Neuron (in vitro differentiated cells): ENCODE data around the gene C1orf122.

Experiments used
- H2AFZ ChIP-seq: one replicate; pipeline ENCODE4 v1.6.1; 2013; ENCODE audit warnings: low read depth, mild to moderate bottlenecking, inconsistent platforms, low read length, moderate library complexity
- H3K27me3 ChIP-seq: one replicate; pipeline ENCODE4 v1.6.1; 2013; ENCODE audit warnings: low read length; ENCODE audit not compliant: insufficient read depth
- H3K36me3 ChIP-seq: one replicate; pipeline ENCODE4 v1.6.1; 2013; ENCODE audit warnings: low read length; ENCODE audit not compliant: insufficient read depth
- H3K4me1 ChIP-seq: one replicate; pipeline ENCODE4 v1.6.1; 2013; ENCODE audit warnings: low read length; ENCODE audit not compliant: insufficient read depth
- H3K4me3 ChIP-seq: 2 replicates; pipeline ENCODE4 v1.5.1; 2013; ENCODE audit warnings: mild to moderate bottlenecking, low read length, moderate library complexity
- H3K9me3 ChIP-seq: one replicate; pipeline ENCODE4 v1.6.1; 2013; ENCODE audit warnings: low read length

Gene C1orf122

DNA sequence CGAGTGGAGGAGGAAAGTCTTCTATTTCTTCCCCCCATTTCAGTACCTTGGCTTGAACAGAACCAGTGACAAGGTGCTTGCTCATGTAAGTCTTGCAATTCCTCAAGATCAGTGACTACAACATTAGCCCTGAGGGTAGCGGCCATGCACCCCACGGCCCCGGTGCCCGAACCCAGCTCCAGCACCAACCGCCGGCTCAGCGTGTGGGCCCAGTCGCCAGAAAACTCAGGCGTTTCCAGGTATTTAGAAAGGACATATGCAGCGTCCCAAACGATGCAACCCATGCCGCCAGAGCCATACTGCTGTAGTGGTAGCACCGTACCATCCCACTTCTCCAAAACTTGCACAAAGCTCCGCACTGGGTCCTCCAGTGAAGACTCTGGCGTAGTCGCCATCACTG, 25.1 kb upstream of the C1orf122 start:
- no peaks in the 10 kb centered on the region for H3K9me3 ChIP-seq
- no peak overlapping the region for H2AFZ ChIP-seq
- no peaks in the 10 kb centered on the region for H3K4me1 ChIP-seq
- no peaks in the 10 kb centered on the region for H3K36me3 ChIP-seq
- no peak overlapping the region for H3K4me3 ChIP-seq
- H3K27me3 ChIP-seq = peaks cover 4% of the 10 kb centered on the region

DNA sequence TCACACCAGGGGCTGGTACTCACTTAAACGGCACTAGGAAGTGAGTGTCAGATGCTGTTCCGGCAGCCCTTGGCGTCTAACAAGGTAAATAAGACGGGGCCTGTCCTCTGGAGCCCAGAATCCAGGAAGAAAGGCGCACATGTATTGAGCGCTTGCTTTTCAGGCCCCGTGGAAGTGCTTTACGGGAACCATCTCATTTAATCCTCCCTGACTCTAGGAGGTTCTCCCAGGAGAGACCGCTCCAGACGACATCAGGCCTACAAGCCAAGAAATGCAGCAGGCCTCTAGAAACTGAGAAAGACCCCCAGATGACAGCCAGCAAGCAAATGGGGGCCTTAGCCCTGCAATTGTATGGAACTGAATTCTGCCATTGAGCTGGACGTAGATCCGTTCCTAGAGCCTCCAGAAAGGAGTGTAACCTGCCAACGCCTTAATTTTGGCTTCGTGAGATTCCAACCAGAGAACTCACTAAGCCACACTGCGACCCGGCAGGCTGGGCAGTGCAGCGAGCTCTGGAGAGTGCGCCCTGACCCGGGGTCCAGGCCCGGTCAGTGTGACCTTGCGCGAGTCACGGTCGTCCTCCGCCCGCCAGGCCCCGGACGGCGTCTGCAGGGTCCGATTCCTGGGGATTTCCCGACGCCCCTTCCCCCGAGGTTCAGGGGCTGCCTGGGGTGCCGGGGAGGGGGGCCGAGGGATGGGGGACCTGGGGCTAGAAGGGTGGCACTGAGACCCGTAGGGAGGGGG, 14.5 kb upstream of the C1orf122 start:
- H3K4me1 ChIP-seq = peaks cover 10% of the 10 kb centered on the region
- H3K4me3 ChIP-seq = peak overlapping the region; percentile 93
- no peaks in the 10 kb centered on the region for H3K9me3 ChIP-seq
- H2AFZ ChIP-seq = peak overlapping the region; percentile 70
- peaks cover 4% of the 10 kb centered on the region for H3K27me3 ChIP-seq
- H3K36me3 ChIP-seq = peaks cover 8% of the 10 kb centered on the region

DNA sequence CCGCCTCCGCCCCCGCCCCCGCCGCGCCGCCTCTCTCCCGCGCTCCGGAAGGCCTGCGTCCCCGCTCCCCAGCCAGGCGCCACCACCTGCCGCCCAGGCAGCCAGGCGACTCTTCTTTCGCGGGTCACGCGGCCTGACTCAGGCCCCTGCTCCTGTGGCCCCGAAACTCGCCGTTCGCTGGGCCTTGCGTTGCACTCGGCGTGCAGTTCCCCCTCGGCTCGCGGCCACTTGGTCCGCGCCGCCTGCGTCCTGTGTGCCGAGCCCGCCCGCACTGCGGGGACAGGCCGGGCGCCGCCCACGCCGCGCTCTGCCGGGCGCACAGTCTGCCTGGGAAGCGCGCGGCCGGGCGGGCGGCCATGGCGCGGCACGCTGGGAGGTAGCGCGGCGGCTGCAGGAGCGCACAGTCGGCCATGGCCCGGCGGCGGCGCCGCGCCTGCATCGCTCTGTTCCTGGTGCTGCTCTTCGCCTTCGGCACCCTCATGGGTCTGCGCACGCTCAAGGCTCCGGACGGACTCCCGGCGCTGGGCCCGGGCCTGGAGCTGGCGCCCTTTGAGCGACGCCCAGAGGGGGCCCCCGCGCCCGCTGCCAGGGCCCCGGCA, 13.7 kb upstream of the C1orf122 start, which contains the start of gene MANEAL:
Gene MANEAL, plus strand, starts transcription at position 75 of the 599 bp plus-strand sequence. Its CDS starts 336 bp downstream, at position 411.
- H3K27me3 ChIP-seq = no peaks in the 10 kb centered on the region
- H3K4me3 ChIP-seq = peak within 1 kb of the TSS; percentile 93

DNA sequence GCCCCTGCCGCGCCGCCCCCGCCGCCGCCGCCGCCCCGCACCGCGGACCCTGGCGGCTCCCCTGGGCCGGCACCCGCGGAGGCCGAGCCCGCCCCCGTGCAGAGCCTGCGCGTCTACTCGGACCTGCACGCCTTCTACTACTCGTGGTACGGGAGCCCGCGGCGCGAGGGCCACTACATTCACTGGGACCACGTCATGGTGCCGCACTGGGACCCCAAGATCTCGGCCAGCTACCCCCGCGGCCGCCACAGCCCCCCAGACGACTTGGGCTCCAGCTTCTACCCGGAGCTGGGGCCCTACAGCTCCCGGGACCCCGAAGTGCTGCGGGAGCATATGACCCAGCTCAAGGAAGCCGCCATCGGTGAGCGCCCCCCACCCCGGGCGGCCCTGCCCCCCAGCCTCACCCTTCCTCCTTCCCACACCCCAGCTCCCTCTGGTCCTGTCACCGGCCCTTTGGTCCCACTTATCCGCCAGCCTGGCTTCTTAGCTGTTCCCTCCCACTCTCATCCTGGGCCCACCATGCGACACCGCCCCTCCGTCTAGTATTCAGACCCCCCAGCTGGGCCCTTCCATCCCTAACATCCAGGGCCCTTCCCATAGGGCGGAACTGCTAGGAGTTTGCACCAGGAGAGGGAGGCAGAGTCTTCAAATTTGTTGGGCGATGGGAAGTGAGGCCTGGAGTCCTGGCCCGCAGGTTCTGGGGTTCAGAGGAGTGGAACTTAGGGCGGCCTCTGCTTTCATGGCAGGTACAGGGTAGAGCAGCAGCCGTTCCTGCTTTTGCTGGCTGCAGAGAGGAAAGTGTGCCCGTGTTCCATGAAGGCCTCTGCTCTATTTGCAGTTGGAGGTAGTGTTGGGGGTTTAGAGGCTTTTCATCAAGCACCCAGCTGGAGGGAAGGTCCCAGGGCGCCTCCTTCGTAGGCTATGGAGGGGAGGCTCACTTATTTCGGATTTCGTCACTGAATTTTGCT, 12.9 kb upstream of the C1orf122 start:
- Histone ChIP-seq H3K27me3 (no peaks in the 10 kb centered on the region), H3K4me3 (peak overlapping the region; percentile 93), H3K36me3 (peaks cover 22% of the 10 kb centered on the region), H2AFZ (peak overlapping the region; percentile 82), H3K9me3 (no peaks in the 10 kb centered on the region), H3K4me1 (peaks cover 10% of the 10 kb centered on the region)

More for the DNA sequence above, 13.7 kb upstream of the C1orf122 start, which contains the start of gene MANEAL:
- Histone ChIP-seq H3K9me3 (no peaks in the 10 kb centered on the region), H3K36me3 (peaks cover 14% of the 10 kb centered on the region), H3K4me1 (peaks cover 10% of the 10 kb centered on the region), H2AFZ (peak within 1 kb of the TSS; percentile 82)

DNA sequence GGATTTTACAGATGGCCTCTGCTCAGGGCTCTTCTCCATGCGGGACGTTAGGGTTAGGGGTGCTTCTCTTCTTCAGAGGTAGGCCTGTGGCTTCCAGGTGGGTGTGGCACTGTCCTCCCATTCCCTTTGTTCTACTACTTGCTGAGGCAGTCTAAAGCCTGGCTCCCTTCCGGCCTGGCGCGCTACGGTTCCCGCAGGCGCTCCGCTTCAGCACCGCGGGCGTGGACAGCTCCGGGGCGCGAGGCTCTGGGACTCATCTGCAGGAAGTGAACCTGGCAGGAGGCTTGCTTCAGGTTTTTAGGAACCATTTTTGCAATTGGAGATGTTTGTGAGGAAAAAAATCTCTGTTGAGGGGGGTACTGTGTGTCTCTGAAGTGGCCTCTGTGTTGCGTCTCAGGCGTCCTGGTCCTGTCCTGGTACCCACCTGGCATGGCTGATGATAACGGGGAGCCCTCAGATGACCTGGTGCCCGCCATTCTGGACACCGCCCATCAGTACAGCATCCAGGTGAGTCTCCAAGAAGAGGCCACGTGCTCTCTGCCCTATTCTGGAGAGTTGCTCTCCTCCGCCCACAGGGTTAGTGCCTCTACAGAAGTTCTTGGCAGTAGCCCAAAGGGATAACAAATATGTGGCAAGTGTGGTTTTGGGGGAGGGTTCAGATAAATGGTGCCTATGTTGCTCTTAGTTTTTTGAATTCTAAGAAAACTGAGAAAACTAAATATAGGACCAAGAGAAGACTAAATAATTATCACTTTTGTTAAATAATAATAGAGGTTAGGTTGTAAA, 12.1 kb upstream of the C1orf122 start:
- Histone ChIP-seq H3K4me1 (peaks cover 10% of the 10 kb centered on the region), H3K36me3 (peaks cover 30% of the 10 kb centered on the region), H3K27me3 (no peaks in the 10 kb centered on the region), H2AFZ (no peak overlapping the region), H3K4me3 (peak overlapping the region; percentile 93), H3K9me3 (no peaks in the 10 kb centered on the region)

DNA sequence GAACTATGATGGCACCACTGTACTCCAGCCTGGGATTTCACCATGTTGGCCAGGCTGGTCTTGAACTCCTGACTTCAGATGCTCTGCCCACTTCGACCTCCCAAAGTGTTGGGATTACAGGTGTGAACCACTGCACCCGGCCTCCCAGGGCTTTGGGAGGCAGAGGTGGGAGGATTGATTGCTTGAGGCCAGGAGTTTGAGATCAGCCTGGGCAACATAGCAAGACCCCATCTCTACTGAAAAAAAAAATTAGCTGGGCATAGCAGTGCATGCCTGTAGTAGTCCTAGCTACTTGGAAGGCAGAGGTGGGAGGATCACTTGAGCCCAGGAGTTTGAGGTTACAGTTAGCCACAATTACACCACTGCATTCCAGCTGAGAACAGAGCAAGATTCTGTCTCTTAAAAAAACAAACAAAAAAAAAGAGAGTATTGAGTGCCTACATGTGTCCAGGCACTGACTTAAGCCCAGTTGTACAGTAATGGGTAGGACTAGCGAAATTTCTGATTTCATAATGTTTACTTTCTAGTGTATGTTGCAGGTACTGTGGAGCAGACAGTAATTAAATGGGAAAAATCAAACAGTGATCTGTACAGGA, 9.7 kb upstream of the C1orf122 start:
- Histone ChIP-seq H3K4me1 (peaks cover 9% of the 10 kb centered on the region), H3K9me3 (no peaks in the 10 kb centered on the region), H3K36me3 (peaks cover 46% of the 10 kb centered on the region), H2AFZ (no peak overlapping the region), H3K27me3 (no peaks in the 10 kb centered on the region), H3K4me3 (no peak overlapping the region)

DNA sequence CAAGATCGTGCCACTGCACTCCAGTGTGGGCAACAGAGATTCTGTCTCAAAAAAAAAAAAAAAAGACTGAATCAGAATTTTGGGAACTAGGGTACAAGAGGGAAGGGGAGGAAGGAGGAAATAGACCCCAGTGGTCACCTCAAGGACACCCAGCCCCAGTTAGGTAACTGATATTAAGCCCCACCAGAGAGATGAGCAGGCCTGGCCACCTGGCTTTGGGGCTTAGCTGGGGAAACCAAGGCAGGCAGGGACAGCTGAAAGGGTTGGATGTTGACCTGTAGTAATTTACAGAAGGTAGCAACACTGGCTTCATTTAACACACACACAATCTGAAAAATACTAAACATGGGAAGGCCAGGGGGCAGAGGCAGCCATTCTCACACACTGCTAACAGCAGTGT, 5.2 kb upstream of the C1orf122 start:
- H3K4me1 ChIP-seq = peaks cover 9% of the 10 kb centered on the region

DNA sequence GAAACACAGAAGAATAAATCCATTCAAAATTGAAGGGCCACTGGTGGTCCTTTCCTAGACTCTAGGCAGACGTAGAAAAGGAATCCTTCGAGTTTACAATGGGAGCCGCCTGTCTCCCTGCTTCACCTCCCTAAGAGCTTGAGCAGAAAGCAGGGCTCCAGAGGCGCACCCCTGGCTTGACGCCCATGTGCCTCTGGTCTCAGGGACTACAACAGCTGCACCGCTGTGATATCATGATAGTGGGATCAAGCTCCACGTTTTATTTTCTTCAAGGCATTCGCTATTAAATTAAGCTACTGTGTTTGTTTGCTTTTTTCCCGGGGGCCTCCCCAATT, 403 bp upstream of the C1orf122 start:
- peaks cover 45% of the 10 kb centered on the region for H3K36me3 ChIP-seq
- H2AFZ ChIP-seq = no peak overlapping the region

More for the DNA sequence above, 5.2 kb upstream of the C1orf122 start:
- H3K27me3 ChIP-seq = no peaks in the 10 kb centered on the region
- peaks cover 79% of the 10 kb centered on the region for H3K36me3 ChIP-seq
- no peaks in the 10 kb centered on the region for H3K9me3 ChIP-seq
- no peak overlapping the region for H2AFZ ChIP-seq
- H3K4me3 ChIP-seq = no peak overlapping the region

DNA sequence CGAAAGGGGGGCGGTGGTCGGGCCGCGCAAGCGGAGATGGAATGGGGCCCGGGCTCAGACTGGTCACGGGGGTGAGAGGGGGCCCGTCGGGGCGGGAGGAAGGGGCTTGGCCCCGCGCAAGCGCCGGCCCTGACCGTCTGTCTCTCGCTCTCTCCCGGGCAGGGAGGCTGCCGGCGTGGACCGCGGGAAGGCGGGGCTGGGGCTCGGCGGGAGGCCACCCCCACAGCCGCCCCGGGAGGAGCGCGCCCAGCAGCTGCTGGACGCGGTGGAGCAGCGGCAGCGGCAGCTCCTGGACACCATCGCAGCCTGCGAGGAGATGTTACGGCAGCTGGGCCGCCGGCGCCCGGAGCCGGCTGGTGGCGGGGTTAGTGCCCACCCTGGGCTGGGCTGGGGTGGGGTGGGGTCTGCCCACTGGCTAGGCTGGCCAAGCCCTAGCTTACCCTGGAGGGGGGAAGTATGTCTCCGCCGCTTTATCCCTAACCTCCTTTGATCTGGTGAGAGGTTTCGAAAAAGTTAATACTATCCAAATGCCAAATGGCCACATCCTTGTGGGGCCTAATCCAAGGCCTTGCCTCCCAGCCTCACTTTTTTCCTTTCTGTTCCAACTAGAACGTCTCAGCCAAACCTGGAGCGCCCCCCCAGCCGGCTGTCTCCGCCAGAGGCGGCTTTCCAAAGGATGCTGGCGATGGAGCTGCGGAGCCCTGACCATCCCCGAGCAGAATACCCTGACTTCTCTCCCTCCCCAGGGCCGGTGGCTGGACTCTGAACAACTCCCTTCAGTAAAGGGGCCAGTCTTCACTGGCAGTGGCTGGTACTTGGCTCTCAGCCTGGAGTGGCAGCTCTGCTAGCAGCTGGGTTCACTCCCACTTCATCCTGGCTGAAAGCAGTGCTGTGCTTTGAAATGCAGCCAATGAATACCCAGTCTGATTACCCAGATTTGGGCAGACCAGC, 1.1 kb downstream of the C1orf122 start:
- peak overlapping the region; percentile 57 for H2AFZ ChIP-seq
- H3K4me3 ChIP-seq = peak overlapping the region; percentile 98
- peaks cover 27% of the 10 kb centered on the region for H3K4me1 ChIP-seq
- H3K27me3 ChIP-seq = no peaks in the 10 kb centered on the region
- no peaks in the 10 kb centered on the region for H3K9me3 ChIP-seq
- peaks cover 33% of the 10 kb centered on the region for H3K36me3 ChIP-seq

More for the DNA sequence above, 403 bp upstream of the C1orf122 start:
- Histone ChIP-seq H3K4me1 (peaks cover 27% of the 10 kb centered on the region), H3K4me3 (peak overlapping the region; percentile 98), H3K27me3 (no peaks in the 10 kb centered on the region), H3K9me3 (no peaks in the 10 kb centered on the region)

DNA sequence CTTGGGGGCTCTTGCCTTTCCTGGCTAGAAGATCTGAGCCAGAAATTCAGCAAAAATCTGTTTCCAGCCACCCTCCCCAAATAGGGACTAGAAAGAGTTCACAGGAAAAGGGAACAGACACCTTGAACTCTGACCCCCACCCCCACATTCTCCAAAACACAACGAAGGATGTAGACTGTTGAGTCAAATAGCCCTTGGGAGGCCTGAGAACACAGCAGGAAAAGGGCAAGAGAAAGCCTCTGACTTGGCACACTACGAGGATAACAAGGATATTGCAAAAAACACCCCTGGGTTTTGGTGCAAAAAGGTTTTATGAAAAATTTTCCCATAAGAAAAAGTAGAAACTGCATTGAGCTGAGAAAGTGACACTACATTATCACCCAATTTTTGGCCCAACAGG, 2.4 kb downstream of the C1orf122 start:
- Histone ChIP-seq H2AFZ (no peak overlapping the region), H3K9me3 (no peaks in the 10 kb centered on the region), H3K4me1 (peaks cover 27% of the 10 kb centered on the region), H3K4me3 (no peak overlapping the region), H3K36me3 (peaks cover 29% of the 10 kb centered on the region), H3K27me3 (no peaks in the 10 kb centered on the region)

DNA sequence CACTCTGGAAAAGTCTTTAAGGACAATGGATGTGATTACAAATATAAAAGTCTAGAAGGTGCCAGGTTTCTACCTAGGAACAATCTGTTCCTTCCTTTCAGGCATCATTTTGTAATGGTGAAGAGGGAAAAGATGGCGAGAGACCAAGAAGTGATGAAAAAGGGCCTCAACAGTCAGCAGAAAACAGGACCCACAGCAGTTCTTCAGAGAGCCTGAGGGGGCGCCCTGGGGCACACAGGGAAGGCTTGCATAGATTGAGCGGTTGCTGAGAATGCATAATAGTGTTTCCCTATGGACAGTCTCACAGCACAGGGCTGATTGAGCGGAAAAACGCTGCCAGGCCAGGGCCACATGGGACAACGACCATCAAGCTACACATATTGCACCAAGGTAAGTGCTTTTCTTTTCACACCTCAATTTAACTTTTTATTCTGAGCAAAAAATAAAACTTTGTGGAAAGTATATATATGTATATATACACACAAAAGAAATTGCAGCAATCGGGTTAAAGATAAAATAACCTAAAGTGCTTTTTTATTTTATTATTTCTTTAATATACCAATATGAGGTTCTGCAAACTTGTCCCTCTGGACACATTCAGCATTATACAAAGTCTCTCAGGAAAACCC, 3.6 kb downstream of the C1orf122 start:
- no peaks in the 10 kb centered on the region for H3K9me3 ChIP-seq
- peaks cover 27% of the 10 kb centered on the region for H3K36me3 ChIP-seq
- no peaks in the 10 kb centered on the region for H3K27me3 ChIP-seq
- H3K4me1 ChIP-seq = peaks cover 27% of the 10 kb centered on the region
- H3K4me3 ChIP-seq = no peak overlapping the region
- H2AFZ ChIP-seq = no peak overlapping the region
